ENCODE results near the gene PAFAH1B2. TPM values are rescaled to one million over a fixed set of nuclear protein-coding genes. Genes with fewer than 3 reads are reported as not detected.

The PAFAH1B2 gene
- total RNA-seq, 4 donors from 2014 or later: 50.3 to 82.3 (median 63.2) TPM

DNA sequence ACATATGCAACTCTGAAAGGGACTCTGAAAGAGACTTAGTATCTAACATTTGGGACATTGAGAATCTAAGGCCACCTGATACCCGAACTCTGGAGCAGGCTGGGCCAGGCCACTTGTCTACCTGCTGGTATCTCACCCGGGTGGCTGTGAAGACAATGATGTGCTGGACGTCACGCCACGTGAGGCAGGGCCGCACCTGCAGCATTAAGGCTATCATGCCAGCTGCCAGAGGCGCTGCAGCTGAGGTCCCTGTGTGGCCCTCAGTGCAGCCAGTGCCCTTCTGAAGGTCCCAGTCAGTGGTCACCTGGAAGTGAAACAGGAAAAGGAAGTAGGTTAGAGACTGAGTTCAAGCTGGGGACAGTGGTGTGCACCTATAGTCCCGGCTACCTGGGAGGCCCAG is 75.4 kb downstream of the PAFAH1B2 start:
- WGBS, 2 donors (ENCODE audit: low coverage in 1 of 2): 64 to 76% methylated on average over 2 to 7 of the region's 8 CpGs
- Histone ChIP-seq H3K27ac (peak overlapping the region; percentile 93 to 98 (median 95)), H3K36me3 (peaks cover 0 to 54% of the 10 kb centered on the region in 2 donors), H3K27me3 (no peaks in the 10 kb centered on the region), H3K4me3 (no peak overlapping the region), H3K9me3 (no peaks in the 10 kb centered on the region), H3K4me1 (peaks cover 24 to 90% (median 43%) of the 10 kb centered on the region in 3 donors)
- no peak for ATAC-seq
- TF ChIP-seq, protein P1, sequence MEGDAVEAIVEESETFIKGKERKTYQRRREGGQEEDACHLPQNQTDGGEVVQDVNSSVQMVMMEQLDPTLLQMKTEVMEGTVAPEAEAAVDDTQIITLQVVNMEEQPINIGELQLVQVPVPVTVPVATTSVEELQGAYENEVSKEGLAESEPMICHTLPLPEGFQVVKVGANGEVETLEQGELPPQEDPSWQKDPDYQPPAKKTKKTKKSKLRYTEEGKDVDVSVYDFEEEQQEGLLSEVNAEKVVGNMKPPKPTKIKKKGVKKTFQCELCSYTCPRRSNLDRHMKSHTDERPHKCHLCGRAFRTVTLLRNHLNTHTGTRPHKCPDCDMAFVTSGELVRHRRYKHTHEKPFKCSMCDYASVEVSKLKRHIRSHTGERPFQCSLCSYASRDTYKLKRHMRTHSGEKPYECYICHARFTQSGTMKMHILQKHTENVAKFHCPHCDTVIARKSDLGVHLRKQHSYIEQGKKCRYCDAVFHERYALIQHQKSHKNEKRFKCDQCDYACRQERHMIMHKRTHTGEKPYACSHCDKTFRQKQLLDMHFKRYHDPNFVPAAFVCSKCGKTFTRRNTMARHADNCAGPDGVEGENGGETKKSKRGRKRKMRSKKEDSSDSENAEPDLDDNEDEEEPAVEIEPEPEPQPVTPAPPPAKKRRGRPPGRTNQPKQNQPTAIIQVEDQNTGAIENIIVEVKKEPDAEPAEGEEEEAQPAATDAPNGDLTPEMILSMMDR (IDR thresholded peaks at IDR 0.05): no peak
- TF ChIP-seq POLR2AphosphoS5 (IDR thresholded peaks at IDR 0.05) (no peak), POLR2A (IDR thresholded peaks at IDR 0.05) (no peak), EP300 (IDR thresholded peaks at IDR 0.05) (no peak)

DNA sequence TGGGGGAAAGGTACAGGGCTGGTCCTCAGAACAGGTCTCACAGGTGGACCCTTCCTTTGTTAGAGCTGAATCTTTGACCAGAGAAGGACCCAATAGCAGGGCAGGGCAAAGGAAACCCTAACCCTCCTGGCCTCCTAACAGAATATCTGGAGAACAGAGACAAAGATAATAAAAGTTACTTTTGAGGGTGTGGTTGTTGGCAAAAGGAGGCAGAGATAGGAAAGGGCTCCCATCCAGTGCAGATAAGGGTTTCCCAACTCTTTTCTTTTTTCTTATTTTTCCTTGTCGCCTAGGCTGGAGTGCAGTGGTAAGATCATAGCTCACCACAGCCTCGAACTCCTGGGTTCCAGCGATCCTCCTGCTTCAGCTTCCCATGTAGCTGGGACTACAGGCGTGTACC is 75.9 kb downstream of the PAFAH1B2 start:
- Histone ChIP-seq H3K9me3 (no peaks in the 10 kb centered on the region), H3K4me1 (peaks cover 24 to 95% (median 43%) of the 10 kb centered on the region in 3 donors), H3K27me3 (no peaks in the 10 kb centered on the region), H3K4me3 (no peak overlapping the region), H3K36me3 (peaks cover 0 to 51% of the 10 kb centered on the region in 2 donors), H3K27ac (peak overlapping the region; percentile 93 to 98 (median 95))
- no peak for ATAC-seq
- WGBS, 2 donors (ENCODE audit: low coverage in 1 of 2): 82 to 88% methylated on average over 4 of the region's 4 CpGs
- TF ChIP-seq, protein P1 (IDR thresholded peaks at IDR 0.05): no peak
- no peak for TF ChIP-seq POLR2AphosphoS5 (IDR thresholded peaks at IDR 0.05)
- TF ChIP-seq EP300 (IDR thresholded peaks at IDR 0.05): no peak
- TF ChIP-seq POLR2A (IDR thresholded peaks at IDR 0.05): no peak

DNA sequence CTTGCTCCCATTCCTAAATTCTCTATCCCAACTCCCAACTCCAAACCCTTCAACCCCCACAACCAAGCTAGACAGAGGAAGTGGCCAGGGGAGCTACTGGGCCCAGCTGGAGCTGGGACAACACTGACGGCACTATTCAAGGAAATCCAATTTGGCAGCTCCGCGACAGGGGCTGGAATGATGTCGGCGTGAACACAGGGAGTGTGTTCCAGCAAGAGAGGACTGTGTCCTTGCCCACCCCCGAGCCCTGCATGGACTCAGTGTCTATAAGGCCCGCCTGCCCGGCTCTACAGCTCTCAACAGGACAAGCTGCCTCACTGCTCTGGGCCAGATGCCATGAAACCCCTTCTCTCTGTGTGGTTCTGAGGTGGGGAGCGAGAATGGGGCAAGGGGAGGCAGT is 76.5 kb downstream of the PAFAH1B2 start:
- 33% methylated on average over 1 of the region's 9 CpGs; no CpG with 5 or more reads in 1 of the 2 donors for WGBS, 2 donors (ENCODE audit: low coverage in 1 of 2)
- H3K9me3 ChIP-seq: no peaks in the 10 kb centered on the region
- peaks cover 0 to 55% of the 10 kb centered on the region in 2 donors for H3K36me3 ChIP-seq
- peaks cover 24 to 100% (median 43%) of the 10 kb centered on the region in 3 donors for H3K4me1 ChIP-seq
- ATAC-seq: peak; percentile 52
- H3K4me3 ChIP-seq: peak overlapping the region in 1 of 2 donors; percentile 8
- no peaks in the 10 kb centered on the region for H3K27me3 ChIP-seq
- TF ChIP-seq, protein P1 (IDR thresholded peaks at IDR 0.05): no peak
- TF ChIP-seq EP300 (IDR thresholded peaks at IDR 0.05): no peak
- peak; percentile 89 for TF ChIP-seq POLR2AphosphoS5 (IDR thresholded peaks at IDR 0.05)
- TF ChIP-seq POLR2A (IDR thresholded peaks at IDR 0.05): peak in 1 of 2 donors; percentile 27
- peak overlapping the region; percentile 93 to 98 (median 95) for H3K27ac ChIP-seq

DNA sequence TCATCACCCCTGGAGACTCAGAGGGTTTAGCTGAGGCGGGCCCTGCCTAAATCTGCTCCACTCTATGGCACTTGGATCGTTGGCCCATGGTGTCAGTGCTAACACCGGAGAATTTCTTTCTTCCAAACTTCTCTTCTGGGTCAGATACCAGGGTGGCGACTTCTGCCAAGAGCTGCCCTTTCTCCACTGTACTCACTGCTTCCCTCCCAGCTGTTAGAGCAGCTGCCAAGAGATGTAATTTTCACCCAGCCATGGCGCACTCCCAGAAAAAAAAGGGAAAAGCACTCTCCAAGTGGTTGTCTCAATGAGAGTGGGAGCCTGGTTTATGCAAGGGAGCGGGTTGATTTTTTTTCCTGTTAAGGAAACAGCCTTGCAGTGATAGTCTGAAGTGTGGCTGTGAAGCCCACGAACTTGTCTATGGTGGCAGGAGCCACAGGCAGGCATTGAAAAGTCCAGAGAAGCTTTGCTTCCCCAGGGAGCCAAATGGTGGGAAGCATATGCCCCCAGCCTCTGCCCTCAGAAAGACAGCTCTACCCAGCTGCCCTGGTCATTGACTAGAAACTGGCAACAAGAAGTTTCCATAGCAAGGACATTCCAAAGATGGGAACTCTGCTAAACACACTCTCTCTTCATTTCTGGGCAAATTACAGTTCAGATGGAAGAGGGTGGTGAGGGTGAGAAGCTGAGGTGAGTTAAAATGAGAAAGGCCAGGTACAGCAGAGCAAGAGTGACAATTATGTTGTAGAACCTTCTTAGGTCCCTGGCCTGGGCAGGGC is 77.1 kb downstream of the PAFAH1B2 start:
- no peaks in the 10 kb centered on the region for H3K9me3 ChIP-seq
- peak; percentile 87 for TF ChIP-seq POLR2AphosphoS5 (IDR thresholded peaks at IDR 0.05)
- no peak for TF ChIP-seq POLR2A (IDR thresholded peaks at IDR 0.05)
- TF ChIP-seq EP300 (IDR thresholded peaks at IDR 0.05): no peak
- TF ChIP-seq, protein P1 (IDR thresholded peaks at IDR 0.05): no peak
- WGBS, 2 donors (ENCODE audit: low coverage in 1 of 2): no CpG with 5 or more reads among the region's 7 CpGs
- H3K27me3 ChIP-seq: no peaks in the 10 kb centered on the region
- peak overlapping the region; percentile 93 to 98 (median 95) for H3K27ac ChIP-seq
- peak overlapping the region in 1 of 2 donors; percentile 8 for H3K4me3 ChIP-seq
- H3K4me1 ChIP-seq: peaks cover 24 to 100% (median 43%) of the 10 kb centered on the region in 3 donors
- ATAC-seq: peak; percentile 64
- peaks cover 0 to 54% of the 10 kb centered on the region in 2 donors for H3K36me3 ChIP-seq

Measured in gastroesophageal sphincter (tissue), 4 donors.